PC-9 (cell line): ENCODE measurements around the gene DMRTB1. TPM values are rescaled to one million over a fixed set of nuclear protein-coding genes. Genes with fewer than 3 reads are reported as not detected.

Source experiments
- BruUV-seq: library from RNA; stranded (reverse); fragments of 400-500 nt; replicated peaks from 2 replicates; lab custom pipeline; 2021; lab: Mats Ljungman, UMichigan
- CTCF ChIA-PET: fragments of 300-600 bp; sonication (Branson Sonifier 250); formaldehyde crosslinking; loops from one replicate; lab custom pipeline; 2022; ENCODE audit warnings: antibody characterized with exemption; lab: Charles Lee
- POLR2A ChIA-PET: fragments of 300-600 bp; sonication (Branson Sonifier 250); formaldehyde crosslinking; loops from one replicate; lab custom pipeline; 2022; ENCODE audit warnings: antibody characterized with exemption; ENCODE audit not compliant: unreplicated experiment; lab: Charles Lee
- DNase-seq, 2 experiments: peaks; one replicate each; pipeline versions ENCODE4 v3.0.0 to v3.0.0-alpha.2; 2015 to 2022; ENCODE audit warnings: mixed read lengths in 1 of 2
- H2AFZ ChIP-seq: fragments of 200-600 bp; sonication (generic); 2 replicates; pipeline ENCODE4 v1.8.1; 2017; ENCODE audit warnings: antibody characterized with exemption
- H3F3A ChIP-seq: fragments of 200-600 bp; sonication (generic); 2 replicates; pipeline ENCODE4 v1.8.1; 2017; ENCODE audit warnings: antibody characterized with exemption, mild to moderate bottlenecking, low read depth; ENCODE audit not compliant: insufficient read depth
- H3K27ac ChIP-seq: fragments of 200-600 bp; sonication (generic); 2 replicates; pipeline ENCODE4 v1.6.1; 2016; ENCODE audit warnings: mixed run types
- H3K27me3 ChIP-seq: fragments of 200-600 bp; sonication (generic); 2 replicates; pipeline ENCODE4 v1.6.1; 2016; ENCODE audit warnings: low read depth, mixed run types; ENCODE audit not compliant: insufficient read depth
- H3K36me3 ChIP-seq: fragments of 200-600 bp; sonication (generic); 2 replicates; pipeline ENCODE4 v1.6.1; 2016; ENCODE audit warnings: low read depth, mixed run types
- H3K4me1 ChIP-seq: fragments of 200-600 bp; sonication (generic); replicated peaks from 2 replicates; pipeline ENCODE4 v1.6.1; 2016; ENCODE audit warnings: mixed run types; ENCODE audit not compliant: insufficient read depth
- H3K4me2 ChIP-seq: fragments of 200-600 bp; sonication (generic); 2 replicates; pipeline ENCODE4 v1.6.1; 2017; ENCODE audit warnings: mixed run types
- H3K4me3 ChIP-seq: fragments of 200-600 bp; sonication (generic); 2 replicates; pipeline ENCODE4 v1.6.1; 2016; ENCODE audit warnings: mixed run types
- H3K79me2 ChIP-seq: fragments of 200-600 bp; sonication (generic); 2 replicates; pipeline ENCODE4 v1.6.1; 2017; ENCODE audit warnings: low read depth, mixed run types
- H3K9me2 ChIP-seq: fragments of 200-600 bp; sonication (generic); 2 replicates; pipeline ENCODE4 v1.8.1; 2017; ENCODE audit warnings: mild to moderate bottlenecking; ENCODE audit not compliant: insufficient read depth
- H3K9me3 ChIP-seq: fragments of 200-600 bp; sonication (generic); 2 replicates; pipeline ENCODE4 v1.8.1; 2016; ENCODE audit warnings: low read depth; ENCODE audit not compliant: insufficient read depth
- H4K20me1 ChIP-seq: fragments of 200-600 bp; sonication (generic); 2 replicates; pipeline ENCODE4 v1.8.1; 2017; ENCODE audit not compliant: insufficient read depth
- EZH2 ChIP-seq: fragments of 200-600 bp; sonication (generic); IDR thresholded peaks from 2 replicates; pipeline ENCODE4 v1.8.0; 2017; ENCODE audit warnings: antibody characterized with exemption, low read depth
- intact Hi-C: fragments of 100-400 bp; cut with micrococcal nuclease; formaldehyde crosslinking; loops from one replicate; pipeline ENCODE4 v1.10.0; 2022; ENCODE audit not compliant: unreplicated experiment
- total RNA-seq: library from RNA; stranded (reverse); gene quantifications from 2 replicates; pipeline ENCODE4 v1.2.3, GENCODE V29; 2021
- TF ChIP-seq, protein P1 (sequence below): fragments of 200-600 bp; sonication (generic); conservative IDR thresholded peaks from 2 replicates; pipeline ENCODE4 v1.6.1; 2017; ENCODE audit warnings: mixed run types, antibody characterized with exemption, mild to moderate bottlenecking, moderate library complexity

Gene DMRTB1
- total RNA-seq, 1 experiment from 2014 or later: not detected

DNA sequence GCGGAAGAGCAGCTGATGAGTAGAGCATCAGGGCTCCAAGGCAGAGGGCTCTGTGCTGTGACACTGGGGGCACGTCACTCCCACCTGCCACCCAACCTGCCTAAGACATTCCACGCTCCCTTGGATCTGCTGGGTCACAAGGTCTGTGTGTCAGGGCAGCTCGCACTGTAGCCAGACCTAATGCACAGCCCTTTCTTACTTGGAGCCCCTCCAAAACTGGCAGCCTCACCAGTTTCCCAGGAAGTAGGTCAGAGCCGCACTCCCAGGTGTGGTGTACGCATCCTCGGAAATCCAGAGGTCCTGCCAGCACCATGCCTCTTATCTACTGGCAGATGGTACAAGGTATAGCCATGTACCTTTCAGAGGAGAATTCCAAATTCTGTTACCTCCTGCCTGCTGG, 22.3 kb downstream of the DMRTB1 start:
- no peak for TF ChIP-seq EZH2
- TF ChIP-seq, protein P1, sequence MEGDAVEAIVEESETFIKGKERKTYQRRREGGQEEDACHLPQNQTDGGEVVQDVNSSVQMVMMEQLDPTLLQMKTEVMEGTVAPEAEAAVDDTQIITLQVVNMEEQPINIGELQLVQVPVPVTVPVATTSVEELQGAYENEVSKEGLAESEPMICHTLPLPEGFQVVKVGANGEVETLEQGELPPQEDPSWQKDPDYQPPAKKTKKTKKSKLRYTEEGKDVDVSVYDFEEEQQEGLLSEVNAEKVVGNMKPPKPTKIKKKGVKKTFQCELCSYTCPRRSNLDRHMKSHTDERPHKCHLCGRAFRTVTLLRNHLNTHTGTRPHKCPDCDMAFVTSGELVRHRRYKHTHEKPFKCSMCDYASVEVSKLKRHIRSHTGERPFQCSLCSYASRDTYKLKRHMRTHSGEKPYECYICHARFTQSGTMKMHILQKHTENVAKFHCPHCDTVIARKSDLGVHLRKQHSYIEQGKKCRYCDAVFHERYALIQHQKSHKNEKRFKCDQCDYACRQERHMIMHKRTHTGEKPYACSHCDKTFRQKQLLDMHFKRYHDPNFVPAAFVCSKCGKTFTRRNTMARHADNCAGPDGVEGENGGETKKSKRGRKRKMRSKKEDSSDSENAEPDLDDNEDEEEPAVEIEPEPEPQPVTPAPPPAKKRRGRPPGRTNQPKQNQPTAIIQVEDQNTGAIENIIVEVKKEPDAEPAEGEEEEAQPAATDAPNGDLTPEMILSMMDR: no peak
- BruUV-seq: no TSS peak
- Histone ChIP-seq H3K9me3 (no peaks in the 10 kb centered on the region), H2AFZ (no peak overlapping the region), H3K27me3 (peaks cover 85% of the 10 kb centered on the region), H3K79me2 (no peaks in the 10 kb centered on the region), H3F3A (no peaks in the 10 kb centered on the region), H3K4me2 (no peak overlapping the region), H3K27ac (no peak overlapping the region), H4K20me1 (no peaks in the 10 kb centered on the region), H3K4me3 (no peak overlapping the region), H3K36me3 (no peaks in the 10 kb centered on the region), H3K9me2 (no peaks in the 10 kb centered on the region), H3K4me1 (no peaks in the 10 kb centered on the region)
- ChIA-PET CTCF (no interaction called here), POLR2A (no interaction called here)
- intact Hi-C loops: no loop called here
- peak in 1 of 2 experiments; percentile 16 for DNase-seq

DNA sequence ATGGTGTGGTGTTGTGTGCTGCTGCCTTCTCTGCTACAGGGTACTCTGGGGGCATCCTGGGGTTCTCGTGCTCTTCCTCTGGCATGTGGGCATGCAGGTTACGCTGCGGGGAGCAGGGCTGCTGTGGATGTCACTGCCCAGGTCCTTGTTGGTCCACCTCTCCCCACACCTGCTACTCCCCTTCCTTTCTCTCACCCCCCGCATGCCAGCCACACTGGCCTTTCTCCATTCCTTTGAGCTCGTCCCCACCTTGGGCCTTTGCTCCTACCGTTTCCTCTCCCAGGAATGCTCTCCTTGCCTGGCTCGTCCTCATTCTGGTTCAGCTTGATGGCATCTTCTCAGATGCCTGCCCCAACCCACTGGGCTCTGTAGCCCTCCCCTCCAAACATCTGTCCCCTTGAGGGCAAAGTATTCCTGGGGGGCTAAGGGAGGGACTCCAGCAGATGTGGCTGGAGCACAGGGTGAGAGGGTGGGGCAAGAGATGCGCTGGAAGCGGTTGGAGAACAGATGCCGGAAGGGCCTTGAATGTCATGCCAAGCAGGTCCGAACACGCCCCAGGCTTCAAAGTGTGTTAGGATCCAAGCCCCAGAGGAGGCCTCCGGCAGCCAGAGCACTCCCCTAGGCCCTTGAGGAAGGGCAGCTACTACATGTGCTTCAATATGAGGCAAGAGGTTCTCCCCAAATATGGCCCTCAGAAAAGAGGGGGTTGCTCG, 23.4 kb downstream of the DMRTB1 start:
- Histone ChIP-seq H3F3A (no peaks in the 10 kb centered on the region), H3K4me3 (no peak overlapping the region), H3K4me1 (no peaks in the 10 kb centered on the region), H4K20me1 (no peaks in the 10 kb centered on the region), H3K79me2 (no peaks in the 10 kb centered on the region), H3K9me2 (no peaks in the 10 kb centered on the region), H3K27ac (no peak overlapping the region), H3K27me3 (peaks cover 82% of the 10 kb centered on the region), H3K9me3 (no peaks in the 10 kb centered on the region), H3K36me3 (no peaks in the 10 kb centered on the region), H2AFZ (no peak overlapping the region), H3K4me2 (no peak overlapping the region)
- BruUV-seq: no TSS peak
- POLR2A ChIA-PET: no interaction called here
- no peak for DNase-seq
- intact Hi-C loops: no loop called here
- CTCF ChIA-PET: no interaction called here
- TF ChIP-seq, protein P1: no peak
- TF ChIP-seq EZH2: no peak

DNA sequence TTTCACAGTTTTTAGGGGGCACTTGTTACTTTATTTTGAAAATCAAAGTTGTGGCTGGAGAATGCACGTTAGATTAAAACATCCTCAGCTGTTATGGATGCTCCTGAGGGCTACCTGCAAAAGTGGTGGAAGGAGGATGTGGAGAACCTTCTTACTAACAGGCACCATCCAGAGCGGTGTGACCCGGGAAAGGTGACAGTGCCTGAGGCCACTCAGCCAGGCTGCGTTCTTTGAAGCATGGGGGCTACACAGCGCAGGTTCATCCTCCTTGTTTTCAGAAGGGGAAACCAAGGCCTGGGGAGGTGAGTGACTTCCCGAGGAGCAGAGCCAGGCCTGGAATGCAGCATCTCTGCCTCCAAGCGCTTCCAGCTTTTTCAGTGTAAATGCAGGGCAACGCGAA, 24.0 kb downstream of the DMRTB1 start:
- Histone ChIP-seq H3K4me2 (no peak overlapping the region), H3F3A (no peaks in the 10 kb centered on the region), H3K27ac (no peak overlapping the region), H3K79me2 (no peaks in the 10 kb centered on the region), H3K4me1 (no peaks in the 10 kb centered on the region), H3K9me2 (no peaks in the 10 kb centered on the region), H2AFZ (no peak overlapping the region), H4K20me1 (no peaks in the 10 kb centered on the region), H3K36me3 (no peaks in the 10 kb centered on the region), H3K4me3 (no peak overlapping the region), H3K27me3 (peaks cover 77% of the 10 kb centered on the region), H3K9me3 (no peaks in the 10 kb centered on the region)
- intact Hi-C loops: no loop called here
- ChIA-PET POLR2A (no interaction called here), CTCF (no interaction called here)
- no TSS peak for BruUV-seq
- no peak for TF ChIP-seq EZH2
- TF ChIP-seq, protein P1: no peak
- DNase-seq: peak in 1 of 2 experiments; percentile 11
